HL-60 (cell line): ENCODE results near the gene LSS.

Experiments
- DNase-seq, 2 experiments: peaks; one replicate each; pipeline ENCODE4 v3.0.0-alpha.2; 2010 to 2020; ENCODE audit warnings: low read depth in 1 of 2, low spot score in 1 of 2
- H3K27ac ChIP-seq: fragments of 250-450 bp; sonication (Bioruptor Pico); replicated peaks from 2 replicates; pipeline ENCODE4 v1.5.1; 2020; ENCODE audit warnings: mild to moderate bottlenecking, moderate library complexity
- H3K27me3 ChIP-seq: fragments of 250-450 bp; sonication (Bioruptor Pico); 2 replicates; pipeline ENCODE4 v1.5.1; 2021; ENCODE audit warnings: mild to moderate bottlenecking, moderate library complexity; ENCODE audit not compliant: insufficient read depth, poor library complexity, severe bottlenecking
- H3K4me3 ChIP-seq: replicated peaks from 2 replicates; pipeline ENCODE4 v1.5.1; 2011; ENCODE audit warnings: mild to moderate bottlenecking, control low read depth, low read length; ENCODE audit not compliant: insufficient read depth
- CTCF ChIP-seq: IDR thresholded peaks from one replicate; pipeline ENCODE4 v1.5.1; 2011; ENCODE audit warnings: low read length, control low read depth, inconsistent platforms; ENCODE audit not compliant: insufficient read depth
- GABPA ChIP-seq: IDR thresholded peaks from 2 replicates; pipeline ENCODE4 v1.6.1; 2012; ENCODE audit warnings: low read depth
- POLR2AphosphoS5 ChIP-seq: IDR thresholded peaks from 2 replicates; pipeline ENCODE4 v1.6.1; 2012; ENCODE audit warnings: low read depth
- REST ChIP-seq: IDR thresholded peaks from 2 replicates; pipeline ENCODE4 v1.6.1; 2012; ENCODE audit warnings: low read depth; ENCODE audit not compliant: insufficient replicate concordance
- SPI1 ChIP-seq: IDR thresholded peaks from 2 replicates; pipeline ENCODE4 v1.6.1; 2012; ENCODE audit warnings: low read depth, mild to moderate bottlenecking, borderline replicate concordance

Gene LSS

GRCh38 chr21:46154955-46155513 lies 73.5 kb downstream of the LSS start:
- TF ChIP-seq POLR2AphosphoS5, result no peak
- no peak for TF ChIP-seq GABPA
- no peak for TF ChIP-seq REST
- no peak for TF ChIP-seq CTCF
- TF ChIP-seq SPI1, result no peak
- DNase-seq, result no peak
- H3K27ac ChIP-seq, result no peak overlapping the region
- no peak overlapping the region for H3K4me3 ChIP-seq
- H3K27me3 ChIP-seq, result no peaks in the 10 kb centered on the region

- Histone ChIP-seq H3K27ac (no peak overlapping the region), H3K4me3 (no peak overlapping the region), H3K27me3 (no peaks in the 10 kb centered on the region)
- TF ChIP-seq POLR2AphosphoS5, result no peak
- TF ChIP-seq SPI1, result no peak
- TF ChIP-seq REST, result no peak
- no peak for TF ChIP-seq GABPA
- TF ChIP-seq CTCF, result no peak
- no peak for DNase-seq
Measured at GRCh38 chr21:46154155-46154954, 74.2 kb downstream of the LSS start.

- peak in 1 of 2 experiments; percentile 43 for DNase-seq
- Histone ChIP-seq H3K27me3 (no peaks in the 10 kb centered on the region), H3K27ac (no peak overlapping the region), H3K4me3 (no peak overlapping the region)
- peak; percentile 68 for TF ChIP-seq CTCF
- no peak for TF ChIP-seq GABPA
Measured at GRCh38 chr21:46153247-46154154, 75.1 kb downstream of the LSS start.
